ENCODE results near the gene NAA30. TPM values are rescaled to one million over a fixed set of nuclear protein-coding genes. Genes with fewer than 3 reads are reported as not detected.

NAA30 gene
- total RNA-seq, 1 experiment from 2014 or later = 14.0 TPM

GRCh38 chr14:57382283-57382682 is 8.1 kb upstream of the NAA30 start:
- Histone ChIP-seq H3K4me2 (ENCODE audit: low read length) (peak overlapping the region; percentile 26; the same call in 1 of the 2 replicates), H3K4me1 (ENCODE audit: control insufficient read depth in 1 of 2, insufficient read depth in 2 of 2, low read length in 2 of 2) (peaks cover 0 to 14% of the 10 kb centered on the region in 2 experiments; a peak in 2 of 4 replicates), H3K9ac (ENCODE audit: low read length) (no peak overlapping the region), H3K4me3 (replicated peaks in 1 of 2; ENCODE audit: low read depth in 1 of 2, low read length in 2 of 2) (no peak overlapping the region), H3K79me2 (ENCODE audit: insufficient read depth, low read length) (no peaks in the 10 kb centered on the region), H3K36me3 (ENCODE audit: control insufficient read depth in 1 of 2, insufficient read depth in 2 of 2, low read length in 2 of 2) (no peaks in the 10 kb centered on the region), H3K9me2 (ENCODE audit: insufficient read depth) (no peaks in the 10 kb centered on the region), H2AFZ (ENCODE audit: low read depth, low read length, poor library complexity, severe bottlenecking) (no peak overlapping the region), H3K27ac (ENCODE audit: low read depth, low read length) (no peak overlapping the region), H3K27me3 (ENCODE audit: insufficient read depth, low read length) (no peaks in the 10 kb centered on the region), H4K20me1 (ENCODE audit: insufficient read depth) (no peaks in the 10 kb centered on the region), H3K9me3 (ENCODE audit: control insufficient read depth in 1 of 2, insufficient read depth in 1 of 2, low read depth in 1 of 2, low read length in 2 of 2) (no peaks in the 10 kb centered on the region)
- ChIA-PET RAD21 (ENCODE audit: low non-redundant PET in 1 of 2, low total read pairs in 2 of 2, uncharacterized antibody in 2 of 2, unreplicated experiment in 2 of 2) (no interaction called here), CTCF (no interaction called here), POLR2A (no interaction called here)
- intact Hi-C loops (cut with micrococcal nuclease) = no loop called here
- no peak for DNase-seq (ENCODE audit: low read depth, low spot score)
- BruUV-seq (replicated peaks) = no TSS peak
- ATAC-seq = 0 out of 2 replicates have a peak, but pooled peaks have one; percentile 30
- TF ChIP-seq JUND (IDR thresholded peaks at IDR 0.05) (0 out of 2 replicates have a peak, but pooled peaks have one; percentile 26), EZH2phosphoT487 (IDR thresholded peaks at IDR 0.05; ENCODE audit: borderline replicate concordance) (no peak)

- Histone ChIP-seq H3K36me3 (ENCODE audit: control insufficient read depth in 1 of 2, insufficient read depth in 2 of 2, low read length in 2 of 2) (no peaks in the 10 kb centered on the region), H3K27me3 (ENCODE audit: insufficient read depth, low read length) (no peaks in the 10 kb centered on the region), H3K4me3 (replicated peaks in 1 of 2; ENCODE audit: low read depth in 1 of 2, low read length in 2 of 2) (no peak overlapping the region), H3K9me2 (ENCODE audit: insufficient read depth) (no peaks in the 10 kb centered on the region), H3K9me3 (ENCODE audit: control insufficient read depth in 1 of 2, insufficient read depth in 1 of 2, low read depth in 1 of 2, low read length in 2 of 2) (no peaks in the 10 kb centered on the region), H3K4me2 (ENCODE audit: low read length) (no peak overlapping the region), H3K4me1 (ENCODE audit: control insufficient read depth in 1 of 2, insufficient read depth in 2 of 2, low read length in 2 of 2) (peaks cover 0 to 14% of the 10 kb centered on the region in 2 experiments; a peak in 2 of 4 replicates), H3K79me2 (ENCODE audit: insufficient read depth, low read length) (no peaks in the 10 kb centered on the region), H3K9ac (ENCODE audit: low read length) (no peak overlapping the region), H3K27ac (ENCODE audit: low read depth, low read length) (no peak overlapping the region), H4K20me1 (ENCODE audit: insufficient read depth) (no peaks in the 10 kb centered on the region), H2AFZ (ENCODE audit: low read depth, low read length, poor library complexity, severe bottlenecking) (no peak overlapping the region)
- DNase-seq (ENCODE audit: low read depth, low spot score) = no peak
- RAD21 ChIA-PET (ENCODE audit: low non-redundant PET in 1 of 2, low total read pairs in 2 of 2, uncharacterized antibody in 2 of 2, unreplicated experiment in 2 of 2) = no interaction called here
- intact Hi-C loops (cut with micrococcal nuclease) = no loop called here
- no peak for TF ChIP-seq POLR2A (IDR thresholded peaks at IDR 0.05; ENCODE audit: borderline replicate concordance, extremely low read depth, insufficient read depth, insufficient read length)
- no peak for TF ChIP-seq SP1 (IDR thresholded peaks at IDR 0.05; ENCODE audit: low read depth)
- TF ChIP-seq YY1 (IDR thresholded peaks at IDR 0.05; ENCODE audit: extremely low read depth, insufficient replicate concordance, low read depth, low read length) = no peak
- TF ChIP-seq SRF (IDR thresholded peaks at IDR 0.05; ENCODE audit: low read depth) = no peak
- no peak for TF ChIP-seq EGR1 (IDR thresholded peaks at IDR 0.05; ENCODE audit: low read depth)
- POLR2A ChIA-PET = no interaction called here
- no peak; the same call in 1 of the 2 replicates for ATAC-seq
- CTCF ChIA-PET = no interaction called here
- BruUV-seq (replicated peaks) = no TSS peak
Observed at GRCh38 chr14:57383125-57383745, 7.2 kb upstream of the NAA30 start.
